ENCODE data around the gene CCL27. TPM values are rescaled to one million over a fixed set of nuclear protein-coding genes. Genes with fewer than 3 reads are reported as not detected.

CCL27 gene
- total RNA-seq, 1 experiment from 2014 or later, result not detected

DNA sequence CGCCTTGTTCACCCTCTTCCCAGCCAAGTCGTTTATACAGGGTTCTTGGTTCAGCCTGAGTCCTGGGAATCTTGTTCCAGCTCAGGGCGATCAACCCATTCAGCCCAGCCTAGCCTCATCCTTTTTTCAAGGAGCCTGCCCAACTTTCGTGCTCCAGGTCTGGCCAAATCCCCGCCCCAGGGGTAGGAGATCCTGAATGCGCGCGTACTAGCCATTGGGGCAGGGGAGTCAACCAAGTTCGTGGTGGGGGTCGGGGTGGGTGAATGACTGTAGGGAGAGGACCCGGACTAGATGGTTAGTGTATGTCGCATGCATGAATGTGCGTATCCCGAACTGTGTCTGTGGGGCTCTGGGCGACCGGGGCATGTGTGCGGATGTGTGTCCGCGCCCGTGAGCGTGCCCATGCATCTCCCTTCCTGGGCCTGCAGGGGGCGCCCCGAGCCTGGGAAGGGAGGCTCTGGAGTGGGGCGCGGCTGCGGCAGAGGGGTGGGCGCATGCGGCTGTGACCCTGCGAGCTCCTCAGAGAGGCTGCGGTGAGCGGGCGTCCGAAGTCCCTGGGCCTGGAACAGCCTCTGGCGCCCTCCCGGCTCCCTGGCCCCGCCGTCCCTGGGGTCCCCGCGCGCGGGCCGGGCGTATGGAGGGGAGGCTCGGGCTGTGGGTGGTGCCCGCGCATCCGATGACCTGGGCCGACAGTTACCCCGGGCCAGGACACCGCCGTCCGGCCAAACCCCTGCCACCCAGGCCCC is 38.7 kb upstream of the CCL27 start:
- ChIA-PET CTCF (interaction anchor here (0.7 to 1.9 kb wide), 5 partner anchors 14 to 55 kb away, joined by 3 to 7 read pairs (median 3); partner anchors contain the start of gene GALT), POLR2A (no interaction called here)
- peak overlapping the region; percentile 36 for H3K4me3 Mint-ChIP-seq (ENCODE audit: unreplicated experiment)
- H3K9me3 Mint-ChIP-seq (ENCODE audit: unreplicated experiment), result no peaks in the 10 kb centered on the region
- H3K27ac Mint-ChIP-seq (ENCODE audit: unreplicated experiment), result no peak overlapping the region
- H3K4me1 ChIP-seq, result no peaks in the 10 kb centered on the region
- H3K4me3 ChIP-seq (ENCODE audit: low read depth, low read length), result peak overlapping the region; percentile 37
- no peaks in the 10 kb centered on the region for H3K9me3 ChIP-seq
- TF ChIP-seq, protein P1, sequence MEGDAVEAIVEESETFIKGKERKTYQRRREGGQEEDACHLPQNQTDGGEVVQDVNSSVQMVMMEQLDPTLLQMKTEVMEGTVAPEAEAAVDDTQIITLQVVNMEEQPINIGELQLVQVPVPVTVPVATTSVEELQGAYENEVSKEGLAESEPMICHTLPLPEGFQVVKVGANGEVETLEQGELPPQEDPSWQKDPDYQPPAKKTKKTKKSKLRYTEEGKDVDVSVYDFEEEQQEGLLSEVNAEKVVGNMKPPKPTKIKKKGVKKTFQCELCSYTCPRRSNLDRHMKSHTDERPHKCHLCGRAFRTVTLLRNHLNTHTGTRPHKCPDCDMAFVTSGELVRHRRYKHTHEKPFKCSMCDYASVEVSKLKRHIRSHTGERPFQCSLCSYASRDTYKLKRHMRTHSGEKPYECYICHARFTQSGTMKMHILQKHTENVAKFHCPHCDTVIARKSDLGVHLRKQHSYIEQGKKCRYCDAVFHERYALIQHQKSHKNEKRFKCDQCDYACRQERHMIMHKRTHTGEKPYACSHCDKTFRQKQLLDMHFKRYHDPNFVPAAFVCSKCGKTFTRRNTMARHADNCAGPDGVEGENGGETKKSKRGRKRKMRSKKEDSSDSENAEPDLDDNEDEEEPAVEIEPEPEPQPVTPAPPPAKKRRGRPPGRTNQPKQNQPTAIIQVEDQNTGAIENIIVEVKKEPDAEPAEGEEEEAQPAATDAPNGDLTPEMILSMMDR (IDR thresholded peaks at IDR 0.05; ENCODE audit: insufficient read depth in 1 of 2, low read depth in 1 of 2, low read length in 1 of 2, severe bottlenecking in 1 of 2, unreplicated experiment in 1 of 2), result peak; percentile 63 to 79
- no peaks in the 10 kb centered on the region for H3K36me3 ChIP-seq (ENCODE audit: control insufficient read depth, insufficient read depth, low read length)
- peaks cover 10% of the 10 kb centered on the region for H3K27me3 Mint-ChIP-seq (ENCODE audit: insufficient read depth, unreplicated experiment)
- intact Hi-C loops (cut with micrococcal nuclease; ENCODE audit: unreplicated experiment), result loop anchor here (1.0 to 10.0 kb wide), 3 partner anchors 37 to 89 kb away; partner anchors contain the start of genes IL11RA and RPP25L
- H3K27me3 ChIP-seq (replicated peaks; ENCODE audit: control insufficient read depth, insufficient read depth, low read length), result no peaks in the 10 kb centered on the region
- H3K4me1 Mint-ChIP-seq (ENCODE audit: low read depth, unreplicated experiment), result peaks cover 6% of the 10 kb centered on the region
- H3K36me3 Mint-ChIP-seq (ENCODE audit: insufficient read depth, unreplicated experiment), result no peaks in the 10 kb centered on the region
- BruUV-seq (replicated peaks), result no TSS peak
- peak; percentile 53 to 69 for DNase-seq

DNA sequence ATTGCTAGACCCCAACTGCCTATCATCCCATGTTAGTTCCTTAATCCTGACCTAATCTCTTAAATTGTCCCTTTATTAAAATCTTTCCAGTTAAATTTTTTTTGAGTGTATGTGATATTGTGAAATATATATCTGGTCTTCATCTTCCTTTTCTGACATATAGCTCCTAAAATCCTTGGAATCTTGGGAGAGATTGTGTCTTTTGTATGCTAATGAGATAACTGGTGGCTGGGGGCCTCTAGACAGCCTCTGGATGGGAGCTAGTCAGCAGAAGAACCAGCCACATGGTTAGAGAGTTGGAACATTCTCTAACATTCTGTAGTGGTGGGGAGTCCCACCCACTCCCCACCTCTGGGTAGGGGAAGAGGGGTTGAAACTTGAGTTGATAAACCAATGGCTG is 32.4 kb upstream of the CCL27 start:
- POLR2A ChIA-PET, result no interaction called here
- no peak overlapping the region for H3K27ac Mint-ChIP-seq (ENCODE audit: unreplicated experiment)
- DNase-seq, result no peak
- no peak overlapping the region for H3K4me3 Mint-ChIP-seq (ENCODE audit: unreplicated experiment)
- H3K27me3 Mint-ChIP-seq (ENCODE audit: insufficient read depth, unreplicated experiment), result peaks cover 4% of the 10 kb centered on the region
- H3K9me3 ChIP-seq, result no peaks in the 10 kb centered on the region
- no peak overlapping the region for H3K4me3 ChIP-seq (ENCODE audit: low read depth, low read length)
- TF ChIP-seq, protein P1 (IDR thresholded peaks at IDR 0.05; ENCODE audit: insufficient read depth in 1 of 2, low read depth in 1 of 2, low read length in 1 of 2, severe bottlenecking in 1 of 2, unreplicated experiment in 1 of 2), result no peak
- BruUV-seq (replicated peaks), result no TSS peak
- no peaks in the 10 kb centered on the region for H3K4me1 Mint-ChIP-seq (ENCODE audit: low read depth, unreplicated experiment)
- intact Hi-C loops (cut with micrococcal nuclease; ENCODE audit: unreplicated experiment), result no loop called here
- no peaks in the 10 kb centered on the region for H3K36me3 ChIP-seq (ENCODE audit: control insufficient read depth, insufficient read depth, low read length)
- H3K4me1 ChIP-seq, result no peaks in the 10 kb centered on the region
- no peaks in the 10 kb centered on the region for H3K9me3 Mint-ChIP-seq (ENCODE audit: unreplicated experiment)
- CTCF ChIA-PET, result no interaction called here
- H3K36me3 Mint-ChIP-seq (ENCODE audit: insufficient read depth, unreplicated experiment), result no peaks in the 10 kb centered on the region
- H3K27me3 ChIP-seq (replicated peaks; ENCODE audit: control insufficient read depth, insufficient read depth, low read length), result no peaks in the 10 kb centered on the region

DNA sequence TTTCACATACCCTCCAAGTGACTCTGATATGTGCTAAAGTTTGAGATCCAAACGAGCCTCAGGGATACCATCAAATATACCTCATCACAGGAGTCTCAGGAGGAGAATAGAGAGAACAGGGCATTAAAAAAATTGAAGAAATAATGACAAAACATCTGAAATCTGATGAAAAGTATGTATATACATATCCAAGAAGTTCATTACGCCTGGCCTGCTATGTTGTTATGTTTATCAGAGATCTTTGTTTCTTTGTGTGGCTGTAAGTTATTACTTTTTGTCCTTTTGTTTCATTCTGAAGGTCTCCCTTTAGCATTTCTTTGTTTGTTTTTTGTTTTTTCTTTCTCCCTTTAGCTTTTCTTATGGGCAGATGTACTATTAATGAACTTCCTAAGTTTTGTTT is 31.1 kb upstream of the CCL27 start:
- no peaks in the 10 kb centered on the region for H3K27me3 ChIP-seq (replicated peaks; ENCODE audit: control insufficient read depth, insufficient read depth, low read length)
- H3K27me3 Mint-ChIP-seq (ENCODE audit: insufficient read depth, unreplicated experiment), result peaks cover 3% of the 10 kb centered on the region
- BruUV-seq (replicated peaks), result no TSS peak
- TF ChIP-seq, protein P1 (IDR thresholded peaks at IDR 0.05; ENCODE audit: insufficient read depth in 1 of 2, low read depth in 1 of 2, low read length in 1 of 2, severe bottlenecking in 1 of 2, unreplicated experiment in 1 of 2), result no peak
- no peaks in the 10 kb centered on the region for H3K9me3 Mint-ChIP-seq (ENCODE audit: unreplicated experiment)
- H3K4me1 Mint-ChIP-seq (ENCODE audit: low read depth, unreplicated experiment), result peaks cover 2% of the 10 kb centered on the region
- POLR2A ChIA-PET, result no interaction called here
- intact Hi-C loops (cut with micrococcal nuclease; ENCODE audit: unreplicated experiment), result no loop called here
- peaks cover 1% of the 10 kb centered on the region; the same call in 1 of the 2 replicates for H3K4me1 ChIP-seq
- no peak overlapping the region for H3K4me3 ChIP-seq (ENCODE audit: low read depth, low read length)
- CTCF ChIA-PET, result interaction anchor here (0.8 kb wide), 1 partner anchor 9 kb away, joined by 3 read pairs; no protein-coding TSS in a partner anchor
- DNase-seq, result no peak
- no peaks in the 10 kb centered on the region for H3K9me3 ChIP-seq
- H3K36me3 Mint-ChIP-seq (ENCODE audit: insufficient read depth, unreplicated experiment), result no peaks in the 10 kb centered on the region
- H3K27ac Mint-ChIP-seq (ENCODE audit: unreplicated experiment), result no peak overlapping the region
- no peaks in the 10 kb centered on the region for H3K36me3 ChIP-seq (ENCODE audit: control insufficient read depth, insufficient read depth, low read length)
- H3K4me3 Mint-ChIP-seq (ENCODE audit: unreplicated experiment), result no peak overlapping the region

Data from Caco-2 (cell line).